ENCODE results near the gene DOC2B.

DOC2B gene

DNA sequence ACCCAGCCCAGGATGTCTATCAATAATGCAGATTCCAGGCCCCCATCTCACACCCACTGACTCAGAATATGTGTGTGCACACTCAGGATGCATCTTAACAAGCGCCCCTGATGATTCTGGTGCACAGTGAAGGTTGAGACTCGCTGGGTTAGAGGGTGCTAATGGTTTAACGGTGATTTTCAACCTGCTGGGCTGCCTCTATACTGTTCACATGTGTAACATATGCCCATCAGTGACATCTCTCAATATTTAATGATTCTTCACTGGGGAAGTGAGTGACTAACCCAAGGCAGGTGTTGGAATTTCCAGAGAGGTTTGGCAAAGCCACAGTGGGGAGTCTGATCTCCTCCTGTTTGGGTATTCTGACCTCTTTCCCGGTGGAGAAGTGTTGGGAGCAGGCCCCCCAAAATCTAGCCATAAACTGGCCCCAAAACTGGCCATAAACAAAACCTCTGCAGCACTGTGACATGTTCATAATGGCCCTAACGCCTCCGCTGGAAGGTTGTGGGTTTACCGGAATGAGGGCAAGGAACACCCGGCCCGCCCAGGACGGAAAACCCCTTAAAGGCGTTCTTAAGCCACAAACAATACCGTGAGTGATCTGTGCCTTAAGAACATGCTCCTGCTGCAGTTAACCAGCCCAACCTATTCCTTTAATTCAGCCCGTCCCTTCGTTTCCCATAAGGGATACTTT is 4.1 kb upstream of the DOC2B start:
- Mint-ChIP-seq H3K4me3 (peak overlapping the region; percentile 58), H3K27ac (peak overlapping the region; percentile 87), H3K9me3 (no peaks in the 10 kb centered on the region), H3K4me1 (ENCODE audit: low read depth) (peaks cover 40% of the 10 kb centered on the region), H3K27me3 (ENCODE audit: low read depth) (peaks cover 19% of the 10 kb centered on the region), H3K36me3 (ENCODE audit: low read depth) (no peaks in the 10 kb centered on the region)

DNA sequence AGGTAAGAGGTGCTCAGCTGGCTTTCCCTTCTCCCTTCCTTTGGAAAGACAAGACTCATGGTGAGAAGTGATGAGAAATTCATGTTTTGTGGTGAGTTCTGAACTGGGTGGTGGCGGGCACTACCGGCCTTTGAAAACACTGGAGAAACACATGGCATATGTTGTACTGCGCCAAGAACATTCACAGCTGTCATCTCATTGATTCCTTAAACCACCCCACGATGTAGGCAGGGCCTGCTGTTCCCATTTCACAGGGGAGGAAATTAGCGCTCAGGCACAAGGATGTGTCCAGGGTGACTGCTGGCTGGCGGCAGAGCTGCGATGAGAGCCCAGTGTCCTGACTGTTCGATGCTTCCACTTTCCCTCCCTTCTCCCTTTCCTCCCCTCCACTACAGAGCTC is 1.6 kb upstream of the DOC2B start:
- Mint-ChIP-seq H3K36me3 (ENCODE audit: low read depth) (no peaks in the 10 kb centered on the region), H3K4me3 (no peak overlapping the region), H3K9me3 (no peaks in the 10 kb centered on the region), H3K27ac (no peak overlapping the region), H3K27me3 (ENCODE audit: low read depth) (peaks cover 15% of the 10 kb centered on the region), H3K4me1 (ENCODE audit: low read depth) (peaks cover 33% of the 10 kb centered on the region)

DNA sequence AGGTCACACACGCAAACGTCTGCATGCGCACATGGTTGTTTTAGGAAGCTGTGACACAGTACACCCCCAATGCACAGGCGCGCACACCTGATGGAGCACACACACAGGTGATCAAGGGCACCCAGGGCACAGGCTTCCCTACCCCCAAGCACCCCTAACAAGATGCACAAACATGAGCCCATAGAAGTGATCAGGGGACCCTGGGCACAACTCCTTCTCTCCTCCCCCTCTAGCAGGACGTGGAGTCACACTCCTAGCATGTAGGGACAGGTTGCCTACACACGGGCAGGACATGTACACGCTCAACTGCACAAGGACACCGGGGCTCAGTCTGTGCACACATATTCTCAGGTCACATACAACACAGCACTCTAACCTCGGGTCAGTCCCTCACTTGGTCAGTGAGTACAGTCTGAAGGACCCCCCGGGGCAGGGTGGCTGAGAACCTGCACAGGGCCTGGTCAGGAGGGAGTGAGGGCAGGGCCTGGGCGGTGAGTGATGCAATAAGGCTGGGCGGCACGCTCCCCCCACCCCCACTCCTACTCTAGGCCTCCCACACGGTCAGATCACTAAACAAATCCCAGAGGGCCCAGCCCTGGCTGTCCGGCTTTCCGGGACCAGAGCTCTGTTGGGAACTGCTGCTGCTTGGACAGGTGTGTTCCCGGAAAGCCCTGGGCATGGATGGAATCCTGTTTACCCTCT is 751 bp upstream of the DOC2B start:
- peaks cover 33% of the 10 kb centered on the region for H3K4me1 Mint-ChIP-seq (ENCODE audit: low read depth)
- H3K27me3 Mint-ChIP-seq (ENCODE audit: low read depth), result peaks cover 19% of the 10 kb centered on the region
- H3K9me3 Mint-ChIP-seq, result no peaks in the 10 kb centered on the region
- H3K36me3 Mint-ChIP-seq (ENCODE audit: low read depth), result no peaks in the 10 kb centered on the region
- no peak overlapping the region for H3K27ac Mint-ChIP-seq
- peak overlapping the region; percentile 75 for H3K4me3 Mint-ChIP-seq

DNA sequence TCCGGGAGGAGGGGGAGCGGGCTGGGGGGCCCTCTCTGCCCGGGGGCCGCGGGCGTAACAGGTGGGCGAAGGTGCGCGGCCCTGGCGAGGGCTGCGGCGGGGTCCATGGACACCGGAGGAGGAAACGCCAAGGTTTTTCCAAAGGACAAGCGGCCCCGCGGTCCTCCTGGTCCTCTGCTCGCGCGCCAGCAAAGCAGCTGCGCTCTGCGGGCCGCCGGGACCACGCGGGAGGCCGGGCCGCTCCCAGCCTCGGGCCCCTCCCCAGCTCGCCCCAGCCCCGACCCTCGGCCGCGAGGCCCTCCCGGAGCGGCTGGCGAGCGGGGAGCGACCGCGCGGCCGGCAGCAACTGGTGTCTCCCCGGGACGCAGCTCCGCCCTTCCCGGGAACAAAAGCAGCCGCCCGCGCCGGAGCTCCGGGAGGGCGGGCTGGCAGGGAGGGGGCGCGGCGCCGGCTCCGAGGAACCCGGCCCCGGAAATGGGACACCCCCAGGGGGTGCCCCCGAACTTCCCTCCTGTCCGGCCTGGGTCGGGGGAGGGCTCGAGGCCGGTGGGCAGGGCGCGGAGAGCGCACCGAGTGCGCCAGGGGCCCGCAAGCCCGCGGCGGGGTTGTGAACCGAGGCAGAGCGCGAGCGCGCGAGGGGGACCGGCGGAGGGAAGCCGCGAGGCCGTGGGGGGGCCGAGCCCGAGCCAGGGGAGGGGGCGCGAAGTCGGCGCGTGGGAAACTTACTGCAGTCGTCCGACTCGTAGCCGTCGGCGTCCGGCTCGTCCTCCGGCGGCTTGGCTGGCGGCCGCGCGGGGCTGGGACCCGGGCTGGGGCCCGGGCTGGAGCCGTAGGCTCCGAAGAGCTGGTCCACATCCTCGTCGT is 837 bp downstream of the DOC2B start:
- peaks cover 21% of the 10 kb centered on the region for H3K27me3 Mint-ChIP-seq (ENCODE audit: low read depth)
- no peak overlapping the region for H3K4me3 Mint-ChIP-seq
- no peaks in the 10 kb centered on the region for H3K9me3 Mint-ChIP-seq
- H3K27ac Mint-ChIP-seq, result no peak overlapping the region
- H3K4me1 Mint-ChIP-seq (ENCODE audit: low read depth), result peaks cover 24% of the 10 kb centered on the region
- no peaks in the 10 kb centered on the region for H3K36me3 Mint-ChIP-seq (ENCODE audit: low read depth)

DNA sequence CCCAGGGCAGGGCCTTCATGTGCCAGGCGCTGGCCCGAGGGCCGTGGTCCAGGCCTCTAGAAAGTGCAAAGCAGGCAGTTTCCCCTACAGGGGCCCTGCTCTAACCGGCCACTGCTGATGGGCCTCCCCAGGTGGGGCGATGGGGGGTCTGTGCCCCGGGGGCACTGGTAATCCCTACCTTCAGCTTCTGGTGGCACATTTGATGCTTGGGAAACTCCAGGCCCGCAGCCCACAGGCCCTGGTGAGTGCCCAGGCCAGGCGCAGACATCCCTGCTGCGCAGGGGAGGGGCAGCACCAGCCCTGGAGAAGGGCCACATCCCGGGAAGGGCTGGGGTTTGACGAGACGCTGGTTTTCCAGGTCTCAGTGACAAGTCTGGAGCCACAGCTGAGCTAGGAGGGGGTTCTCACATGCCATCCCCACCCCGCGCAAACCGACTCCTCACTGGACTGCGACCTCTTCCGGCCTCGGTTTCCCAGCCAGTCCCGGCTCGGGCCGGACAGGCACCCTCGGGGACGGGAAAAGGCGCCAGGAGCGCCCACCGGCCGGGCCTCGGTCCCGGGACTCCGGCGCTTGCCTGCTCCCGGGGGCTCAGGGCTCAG is 1.6 kb downstream of the DOC2B start:
- H3K27ac Mint-ChIP-seq, result no peak overlapping the region
- no peaks in the 10 kb centered on the region for H3K9me3 Mint-ChIP-seq
- no peaks in the 10 kb centered on the region for H3K36me3 Mint-ChIP-seq (ENCODE audit: low read depth)
- H3K27me3 Mint-ChIP-seq (ENCODE audit: low read depth), result peaks cover 21% of the 10 kb centered on the region
- peaks cover 17% of the 10 kb centered on the region for H3K4me1 Mint-ChIP-seq (ENCODE audit: low read depth)
- peak overlapping the region; percentile 21 for H3K4me3 Mint-ChIP-seq

DNA sequence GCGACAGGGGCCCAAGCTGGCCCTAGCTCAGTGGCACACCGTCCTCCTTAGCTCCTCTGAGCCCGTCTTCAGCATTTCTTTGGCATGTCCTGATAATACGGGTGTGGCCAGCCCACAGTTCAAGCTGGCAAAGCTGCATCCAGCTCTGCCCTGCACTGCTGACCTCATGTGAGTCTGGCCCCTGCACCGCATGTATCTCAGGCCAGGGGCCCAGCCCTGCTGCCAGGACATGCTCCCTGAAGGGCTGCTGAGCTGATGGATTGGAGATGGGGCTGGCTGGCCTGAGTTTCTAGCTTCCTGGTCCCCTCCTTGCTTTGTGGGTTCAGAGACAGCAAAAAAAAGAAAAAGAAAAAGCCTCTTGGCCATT is 2.4 kb downstream of the DOC2B start:
- H3K36me3 Mint-ChIP-seq (ENCODE audit: low read depth), result no peaks in the 10 kb centered on the region
- H3K4me1 Mint-ChIP-seq (ENCODE audit: low read depth), result peaks cover 9% of the 10 kb centered on the region
- H3K27ac Mint-ChIP-seq, result no peak overlapping the region
- no peaks in the 10 kb centered on the region for H3K9me3 Mint-ChIP-seq
- no peak overlapping the region for H3K4me3 Mint-ChIP-seq
- H3K27me3 Mint-ChIP-seq (ENCODE audit: low read depth), result peaks cover 21% of the 10 kb centered on the region

DNA sequence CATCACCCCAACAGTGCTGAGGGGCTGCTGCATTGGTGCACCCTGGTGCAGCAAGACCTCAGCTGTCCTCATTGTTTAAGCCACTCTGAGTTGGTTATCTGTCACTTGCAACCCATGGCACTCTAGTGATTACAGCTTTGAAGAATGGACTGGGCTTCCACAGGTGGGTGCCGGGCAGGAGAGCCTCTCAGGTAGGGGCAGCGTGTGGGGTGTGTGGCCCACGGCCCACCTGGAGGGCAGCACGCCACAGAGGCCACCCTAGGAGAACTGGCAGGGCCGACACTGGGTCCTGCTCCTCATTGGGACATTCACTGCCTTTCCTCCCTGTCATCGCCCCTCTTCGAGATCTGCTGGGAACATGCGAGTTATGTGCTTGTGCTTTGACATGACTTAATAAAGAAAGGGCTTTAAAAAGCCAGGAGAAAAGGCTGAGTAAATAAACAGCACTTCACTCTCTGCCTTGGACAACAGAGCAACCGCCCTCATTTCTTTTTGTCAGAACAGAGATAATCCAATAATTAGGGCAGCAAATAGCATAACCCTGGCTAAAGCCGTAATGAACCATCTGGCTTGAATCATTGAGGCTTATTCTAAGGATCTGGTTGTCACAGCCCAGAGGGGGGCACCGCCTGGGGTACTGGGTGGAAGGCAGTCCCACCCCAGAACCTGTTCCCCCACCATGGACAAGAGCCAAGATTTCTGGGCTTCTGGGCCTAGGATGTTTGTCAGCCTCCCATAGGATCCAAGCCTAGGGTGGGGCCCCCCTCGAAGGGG is 3.0 kb downstream of the DOC2B start:
- Mint-ChIP-seq H3K27me3 (ENCODE audit: low read depth) (peaks cover 21% of the 10 kb centered on the region), H3K36me3 (ENCODE audit: low read depth) (no peaks in the 10 kb centered on the region), H3K27ac (no peak overlapping the region), H3K9me3 (no peaks in the 10 kb centered on the region), H3K4me3 (no peak overlapping the region), H3K4me1 (ENCODE audit: low read depth) (peaks cover 9% of the 10 kb centered on the region)

DNA sequence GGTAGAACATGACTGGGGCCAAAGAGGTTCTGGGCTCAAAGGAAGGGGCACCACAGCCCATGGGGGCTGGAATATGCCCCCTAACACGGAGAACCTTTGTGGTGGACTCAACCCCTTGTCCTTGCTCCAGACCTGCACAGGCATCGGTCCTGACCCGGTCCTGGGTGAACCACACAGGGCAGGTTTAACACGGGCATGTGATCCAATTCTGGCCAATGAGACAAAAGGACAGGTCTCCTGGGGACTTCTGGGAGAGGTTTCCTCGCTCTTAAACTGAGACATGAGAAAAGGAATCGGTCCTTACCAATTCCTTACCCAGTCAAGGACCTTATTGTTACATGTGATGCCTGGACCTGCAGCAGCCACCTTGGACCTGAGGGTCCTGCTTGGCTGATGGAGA is 3.7 kb downstream of the DOC2B start:
- no peaks in the 10 kb centered on the region for H3K36me3 Mint-ChIP-seq (ENCODE audit: low read depth)
- no peak overlapping the region for H3K27ac Mint-ChIP-seq

DNA sequence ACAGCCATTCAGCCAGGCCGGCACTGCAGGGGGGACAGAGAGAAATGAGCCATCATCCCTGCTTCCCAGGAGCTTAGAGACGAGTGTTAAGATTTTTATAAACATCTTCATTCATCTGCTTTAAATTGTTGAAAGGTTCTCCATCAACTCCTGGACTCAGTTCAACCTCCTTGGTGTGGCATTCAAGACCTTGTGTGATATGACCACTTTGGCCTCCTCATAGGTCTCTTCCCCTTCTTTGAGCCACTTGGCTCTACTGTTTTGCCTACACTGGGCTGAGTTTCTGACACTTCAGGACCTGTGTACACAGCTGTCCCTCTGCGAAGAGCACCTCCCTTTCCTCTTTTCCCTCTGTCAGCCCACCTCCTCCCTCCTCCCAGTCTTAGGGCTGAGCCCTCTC is 4.3 kb downstream of the DOC2B start:
- H3K27ac Mint-ChIP-seq, result no peak overlapping the region
- peaks cover 4% of the 10 kb centered on the region for H3K4me1 Mint-ChIP-seq (ENCODE audit: low read depth)
- H3K27me3 Mint-ChIP-seq (ENCODE audit: low read depth), result peaks cover 10% of the 10 kb centered on the region
- no peaks in the 10 kb centered on the region for H3K36me3 Mint-ChIP-seq (ENCODE audit: low read depth)
- H3K4me3 Mint-ChIP-seq, result no peak overlapping the region
- H3K9me3 Mint-ChIP-seq, result no peaks in the 10 kb centered on the region

More for the DNA sequence above, 3.7 kb downstream of the DOC2B start:
- Mint-ChIP-seq H3K27me3 (ENCODE audit: low read depth) (peaks cover 15% of the 10 kb centered on the region), H3K4me3 (no peak overlapping the region), H3K4me1 (ENCODE audit: low read depth) (peaks cover 7% of the 10 kb centered on the region), H3K9me3 (no peaks in the 10 kb centered on the region)

DNA sequence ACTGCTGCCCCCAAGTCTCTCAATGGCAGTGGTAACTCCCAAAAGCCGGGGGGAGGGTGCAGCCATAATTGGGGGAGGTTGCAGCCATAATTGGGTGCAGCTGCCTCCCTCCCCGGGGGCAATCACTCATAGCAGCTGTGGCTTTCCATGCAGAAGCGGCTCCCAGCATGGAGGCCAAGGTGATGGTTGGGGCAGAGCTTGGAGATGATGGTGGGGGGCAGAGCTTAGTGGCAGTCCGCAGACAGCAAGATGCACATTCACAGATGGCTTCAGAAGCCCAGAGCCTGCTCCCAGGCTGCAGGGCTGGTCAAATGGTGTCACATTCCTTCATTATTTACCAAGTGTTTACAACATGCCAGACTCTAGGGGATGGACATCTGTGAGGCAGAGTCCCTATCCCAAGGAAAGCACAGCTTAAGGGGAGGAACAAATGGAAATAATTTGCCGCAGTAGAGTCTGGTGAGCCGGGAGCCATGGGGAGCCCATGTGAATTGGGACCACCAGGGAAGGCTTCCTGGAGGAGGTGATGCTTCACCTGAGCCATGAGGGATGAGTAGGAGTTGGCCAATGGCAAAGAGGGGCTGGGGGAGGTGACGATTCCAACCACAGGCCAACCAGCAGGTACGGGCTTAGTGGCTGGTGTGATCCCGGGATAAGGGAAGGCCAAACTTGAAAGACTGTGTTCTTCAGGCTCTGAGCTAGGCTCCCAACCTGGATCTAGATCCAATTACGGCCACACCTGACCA is 8.1 kb downstream of the DOC2B start:
- Mint-ChIP-seq H3K36me3 (ENCODE audit: low read depth) (no peaks in the 10 kb centered on the region), H3K4me1 (ENCODE audit: low read depth) (peaks cover 5% of the 10 kb centered on the region)

DNA sequence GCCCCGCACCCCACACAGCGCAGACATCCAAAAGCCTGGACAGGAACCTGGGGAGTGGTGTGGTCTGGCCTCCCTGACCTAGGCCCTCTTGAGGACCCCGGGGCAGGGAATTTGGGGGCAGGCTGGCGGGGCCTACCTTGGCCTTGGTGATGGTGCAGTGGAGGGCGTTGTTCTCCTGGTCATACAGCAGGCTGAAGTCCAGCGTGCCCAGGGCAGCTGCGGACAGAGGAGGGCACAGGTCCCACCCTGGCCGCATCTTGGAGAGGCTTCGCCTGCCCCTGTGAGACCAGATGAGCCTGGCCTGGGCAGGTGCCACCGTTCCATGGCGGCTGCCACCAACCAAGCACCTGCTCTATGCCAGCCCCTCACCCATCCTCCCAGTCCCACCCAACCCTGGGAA is 9.0 kb downstream of the DOC2B start:
- Mint-ChIP-seq H3K27ac (no peak overlapping the region), H3K4me1 (ENCODE audit: low read depth) (peaks cover 5% of the 10 kb centered on the region), H3K27me3 (ENCODE audit: low read depth) (peaks cover 3% of the 10 kb centered on the region), H3K4me3 (no peak overlapping the region), H3K36me3 (ENCODE audit: low read depth) (no peaks in the 10 kb centered on the region), H3K9me3 (no peaks in the 10 kb centered on the region)

More for the DNA sequence above, 8.1 kb downstream of the DOC2B start:
- H3K9me3 Mint-ChIP-seq, result no peaks in the 10 kb centered on the region
- H3K4me3 Mint-ChIP-seq, result no peak overlapping the region
- H3K27ac Mint-ChIP-seq, result no peak overlapping the region
- peaks cover 5% of the 10 kb centered on the region for H3K27me3 Mint-ChIP-seq (ENCODE audit: low read depth)

DNA sequence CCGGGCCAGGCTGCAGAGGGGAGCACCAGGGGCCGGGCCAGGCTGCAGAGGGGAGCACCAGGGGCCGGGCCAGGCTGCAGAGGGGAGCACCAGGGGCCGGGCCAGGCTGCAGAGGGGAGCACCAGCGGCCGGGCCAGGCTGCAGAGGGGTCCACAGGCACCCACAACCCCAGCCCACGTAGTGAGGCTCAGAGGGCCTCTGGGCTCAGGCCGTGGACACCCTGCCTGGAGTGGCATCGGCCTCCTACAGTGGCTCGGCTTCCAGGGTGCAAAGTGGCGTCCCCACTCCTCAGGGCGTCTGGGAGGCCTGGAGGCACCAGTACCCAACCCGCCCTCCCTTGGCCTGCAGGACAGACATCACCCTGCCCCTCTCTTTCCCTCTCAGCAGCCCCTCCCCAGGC is 9.6 kb downstream of the DOC2B start:
- no peaks in the 10 kb centered on the region for H3K27me3 Mint-ChIP-seq (ENCODE audit: low read depth)
- no peaks in the 10 kb centered on the region for H3K9me3 Mint-ChIP-seq
- no peaks in the 10 kb centered on the region for H3K36me3 Mint-ChIP-seq (ENCODE audit: low read depth)
- H3K4me1 Mint-ChIP-seq (ENCODE audit: low read depth), result peaks cover 5% of the 10 kb centered on the region
- no peak overlapping the region for H3K4me3 Mint-ChIP-seq
- H3K27ac Mint-ChIP-seq, result no peak overlapping the region

DNA sequence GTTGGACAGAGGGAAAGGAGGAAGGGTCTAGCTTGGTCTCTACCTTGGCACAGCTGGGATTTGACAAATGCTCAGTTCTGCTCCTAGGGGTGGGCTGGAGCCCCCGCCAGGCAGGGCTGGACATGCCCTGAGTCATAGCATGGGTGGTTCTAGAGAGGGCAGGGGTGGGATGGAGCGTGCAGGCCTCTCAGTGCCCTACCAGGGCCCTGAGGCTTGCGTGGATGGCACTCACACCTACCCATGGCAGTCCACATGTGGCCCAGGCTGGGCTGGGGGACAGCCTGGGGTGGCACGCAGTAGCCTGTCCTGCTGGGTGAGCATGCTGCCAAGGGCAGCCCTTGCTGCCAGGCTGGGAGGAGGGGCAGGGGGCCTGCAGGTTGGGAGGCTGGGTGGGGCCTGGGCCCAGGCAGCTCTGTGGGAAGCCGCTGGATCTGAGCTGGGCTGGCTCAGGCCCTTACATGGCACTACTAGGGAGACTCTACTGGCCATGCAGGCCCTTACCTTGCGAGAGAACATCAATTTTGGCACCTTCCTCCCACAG is 11.2 kb downstream of the DOC2B start:
- no peaks in the 10 kb centered on the region for H3K9me3 Mint-ChIP-seq
- H3K36me3 Mint-ChIP-seq (ENCODE audit: low read depth), result no peaks in the 10 kb centered on the region
- H3K27ac Mint-ChIP-seq, result no peak overlapping the region
- no peaks in the 10 kb centered on the region for H3K27me3 Mint-ChIP-seq (ENCODE audit: low read depth)
- H3K4me3 Mint-ChIP-seq, result no peak overlapping the region
- peaks cover 5% of the 10 kb centered on the region for H3K4me1 Mint-ChIP-seq (ENCODE audit: low read depth)
